Glomerular visceral epithelial cell (primary cell): ENCODE results near the gene NDUFB3.
"Not testable (repeated sequence)": the region's sequence is repeated elsewhere in the genome, so short reads cannot be mapped to it uniquely, and the experiment has no call there.

Experiments used
- DNase-seq: peaks from one replicate; pipeline ENCODE4 v3.0.0-alpha.2; 2016; ENCODE audit errors: extremely low spot score

Gene NDUFB3

DNA sequence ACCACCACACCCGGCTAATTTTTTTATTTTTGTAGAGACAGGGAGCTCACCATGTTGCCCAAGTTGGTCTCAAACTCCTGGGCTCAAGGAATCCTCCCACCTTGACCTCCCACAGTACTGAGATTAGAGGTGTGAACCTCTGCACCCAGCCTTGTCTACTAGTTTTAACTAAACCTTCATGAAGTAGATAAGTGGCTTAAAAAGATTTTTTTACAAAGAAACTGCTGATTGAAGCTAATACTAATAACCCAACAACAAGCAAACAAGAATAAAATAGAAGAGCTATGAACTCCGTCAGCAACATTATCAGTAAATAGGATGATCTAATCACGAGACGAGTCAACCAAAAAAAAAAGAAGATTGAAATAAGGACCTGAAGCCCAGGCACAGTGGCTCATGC lies 18.8 kb downstream of the NDUFB3 start:
- no peak for DNase-seq

DNA sequence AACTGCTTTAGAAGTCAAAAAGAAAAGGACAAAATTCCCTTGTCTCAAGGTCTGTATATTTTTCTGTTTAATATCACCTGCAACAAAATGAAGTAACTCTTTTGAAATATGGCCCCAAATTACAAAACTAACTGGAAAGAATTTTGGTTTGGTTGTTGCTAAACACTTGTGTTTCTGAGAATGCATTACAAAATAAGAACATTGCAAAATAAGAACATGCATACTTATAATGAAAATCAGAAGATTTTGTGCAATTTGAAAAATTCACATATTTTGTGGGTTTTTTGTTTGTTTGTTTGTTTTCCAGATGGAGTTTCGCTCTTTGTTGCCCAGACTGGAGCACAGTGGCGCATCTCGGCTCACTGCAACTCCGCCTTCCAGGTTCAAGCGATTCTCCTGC lies 21.8 kb downstream of the NDUFB3 start:
- DNase-seq = no peak

DNA sequence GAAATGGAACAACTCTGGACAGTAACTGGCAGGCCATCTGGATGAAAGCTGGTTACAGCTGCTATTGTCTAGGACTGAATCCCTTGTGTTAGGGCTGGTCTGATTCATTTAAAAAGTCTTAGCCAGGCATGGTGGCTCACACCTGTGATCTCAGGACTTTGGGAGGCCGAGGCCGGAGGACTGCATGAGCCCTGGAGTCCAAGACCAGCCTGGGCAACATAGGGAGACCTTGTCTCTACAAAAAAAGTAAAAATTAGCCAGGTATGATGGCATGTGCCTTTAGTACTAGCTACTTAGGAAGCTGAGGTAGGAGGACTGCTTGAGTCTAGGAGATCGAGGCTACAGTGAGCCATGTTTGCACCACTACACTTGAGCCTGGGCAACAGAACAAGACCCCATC lies 28.7 kb downstream of the NDUFB3 start:
- DNase-seq = no peak

DNA sequence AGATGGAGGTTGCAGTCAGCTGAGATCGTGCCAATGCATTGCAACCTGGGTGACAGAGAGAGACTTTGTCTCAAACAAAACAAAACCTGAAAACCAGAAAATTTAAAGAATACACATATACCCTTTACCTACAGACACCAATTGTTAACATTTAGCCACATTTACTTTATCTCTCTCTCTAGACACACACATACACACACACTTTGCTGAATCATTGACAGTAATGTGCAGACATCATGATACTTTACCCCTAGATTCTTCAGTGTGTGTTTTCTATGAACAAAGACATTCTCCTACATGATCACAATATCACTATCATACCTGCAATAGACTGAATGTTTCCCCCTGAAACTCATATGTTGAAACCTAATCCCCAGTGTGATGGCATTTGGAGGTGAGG lies 34.0 kb downstream of the NDUFB3 start:
- DNase-seq = no peak

DNA sequence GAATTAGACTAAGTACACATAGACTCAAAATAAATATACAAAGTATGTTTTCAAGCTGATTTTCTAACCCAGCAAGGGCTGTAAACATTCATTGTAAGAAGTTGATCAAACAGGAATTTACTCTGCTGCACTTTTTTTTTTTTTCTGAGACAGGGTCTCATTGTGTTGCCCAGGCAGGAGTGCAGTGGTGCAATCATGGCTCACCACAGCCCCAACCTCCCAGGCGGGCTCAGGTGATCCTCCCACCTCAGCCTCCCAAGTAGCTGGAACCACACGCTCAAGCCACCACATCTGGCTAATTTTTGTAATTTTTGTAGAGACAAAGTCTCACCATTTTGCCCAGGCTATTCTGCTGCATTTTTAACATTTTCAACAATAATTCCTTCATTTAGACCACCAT lies 35.8 kb downstream of the NDUFB3 start:
- no peak for DNase-seq

DNA sequence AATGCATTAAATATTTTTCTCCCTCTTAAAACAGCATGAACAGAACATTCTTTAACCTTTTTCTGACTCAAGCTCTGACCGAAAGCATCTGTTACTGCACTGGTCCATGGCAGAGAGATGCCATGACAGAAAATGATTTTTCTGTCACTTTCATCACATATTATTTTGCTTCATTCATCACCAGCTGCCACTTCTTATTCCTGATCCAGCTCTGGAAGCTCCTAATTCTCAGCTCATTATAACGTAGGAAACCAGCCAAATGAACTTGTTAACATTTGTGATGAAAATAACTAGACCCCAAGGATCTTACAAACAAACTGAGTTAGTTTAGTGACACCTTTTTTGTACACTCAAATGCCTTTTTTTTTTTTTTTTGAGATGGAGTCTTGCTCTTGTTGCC lies 36.5 kb downstream of the NDUFB3 start:
- DNase-seq = no peak

DNA sequence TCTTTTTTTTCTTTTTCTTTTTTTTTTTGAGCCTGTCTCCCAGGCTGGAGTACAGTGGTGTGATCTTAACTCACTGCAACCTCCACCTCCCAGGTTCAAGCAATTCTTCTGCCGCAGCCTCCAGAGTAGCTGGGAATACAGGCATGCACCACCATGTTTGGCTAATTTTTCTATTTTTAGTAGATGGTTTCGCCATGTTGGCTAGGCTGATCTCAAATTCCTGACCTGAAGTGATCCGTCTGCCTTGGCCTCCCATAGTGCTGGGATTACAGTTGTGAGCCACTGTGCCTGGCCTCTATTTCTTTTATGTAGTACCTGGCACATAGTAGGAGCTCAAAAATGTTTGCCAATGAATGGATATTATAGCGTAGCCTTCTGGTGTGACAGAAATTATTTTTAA lies 37.4 kb downstream of the NDUFB3 start:
- no peak for DNase-seq

DNA sequence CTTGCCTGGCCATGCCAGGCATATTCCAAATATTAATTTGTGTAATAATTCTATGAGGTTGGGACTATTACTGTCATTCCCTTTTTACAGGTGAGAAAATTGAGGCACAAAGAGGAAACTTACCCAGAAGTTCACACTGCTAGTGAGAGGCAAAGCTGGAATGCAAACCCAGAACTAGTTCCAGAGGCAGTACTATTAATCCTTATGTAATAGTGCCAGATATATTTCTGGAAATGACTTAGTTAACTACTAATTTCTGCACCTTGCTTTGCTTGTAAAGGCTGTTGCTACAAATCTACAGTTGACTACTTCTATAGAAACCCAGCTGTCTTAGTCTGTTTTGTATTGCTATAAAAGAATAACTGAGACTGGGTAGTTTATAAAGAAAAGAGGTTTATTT lies 38.8 kb downstream of the NDUFB3 start:
- no peak for DNase-seq

DNA sequence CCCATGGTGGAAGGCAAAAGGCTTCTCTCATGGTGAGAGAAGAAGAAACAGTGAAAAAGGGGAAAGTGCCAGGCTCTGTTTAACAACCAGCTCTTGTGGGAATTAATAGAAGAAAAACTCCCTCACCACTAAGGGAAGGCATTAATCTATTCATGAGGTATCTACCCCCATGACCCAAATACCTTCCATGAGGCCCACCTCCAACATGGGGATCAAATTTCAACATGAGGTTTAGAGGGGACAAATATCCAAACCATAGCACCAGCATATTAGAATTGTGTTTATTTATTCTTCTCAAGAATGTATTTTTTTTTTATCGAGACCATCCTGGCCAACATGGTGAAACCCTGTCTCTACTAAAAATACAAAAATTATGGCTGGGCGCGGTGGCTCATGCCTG lies 39.3 kb downstream of the NDUFB3 start:
- DNase-seq = no peak

DNA sequence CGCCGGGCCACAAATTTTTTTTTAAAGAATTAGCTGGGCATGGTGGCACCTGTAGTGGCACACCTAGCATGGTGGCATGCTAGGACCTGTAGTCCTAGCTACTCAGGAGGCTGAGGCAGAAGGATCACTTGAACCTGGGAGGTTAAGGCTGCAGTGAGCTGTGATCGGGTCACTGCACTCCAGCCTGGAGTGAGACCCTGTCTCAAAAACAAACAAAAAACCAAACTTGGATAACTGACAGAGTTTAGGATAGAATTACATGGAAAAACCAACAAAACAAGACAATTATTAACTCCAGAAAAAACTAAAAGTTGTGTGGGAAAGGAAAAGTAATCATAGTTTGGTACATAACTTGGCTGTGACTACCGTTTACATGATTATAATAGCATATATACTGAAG lies 42.5 kb downstream of the NDUFB3 start:
- no peak for DNase-seq

DNA sequence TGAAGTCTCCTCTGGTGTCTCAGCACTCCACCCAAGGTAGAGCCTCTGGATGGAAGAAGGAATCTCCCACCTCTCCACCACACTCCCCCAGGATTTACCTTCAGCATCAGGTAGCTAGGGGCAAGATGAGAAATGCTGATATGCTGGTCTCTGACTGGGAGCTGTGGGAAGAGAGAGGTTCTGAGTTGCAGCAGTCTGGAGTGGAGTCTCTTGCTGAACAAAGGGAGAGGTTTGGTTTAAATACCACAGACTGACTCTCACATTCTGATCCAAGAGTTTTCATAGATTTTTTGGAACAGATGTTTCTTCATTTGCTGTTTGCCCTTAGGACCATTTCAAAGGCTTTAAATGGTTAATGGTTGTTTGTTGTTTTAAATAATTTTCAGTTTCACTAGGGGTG lies 43.0 kb downstream of the NDUFB3 start:
- DNase-seq = no peak

DNA sequence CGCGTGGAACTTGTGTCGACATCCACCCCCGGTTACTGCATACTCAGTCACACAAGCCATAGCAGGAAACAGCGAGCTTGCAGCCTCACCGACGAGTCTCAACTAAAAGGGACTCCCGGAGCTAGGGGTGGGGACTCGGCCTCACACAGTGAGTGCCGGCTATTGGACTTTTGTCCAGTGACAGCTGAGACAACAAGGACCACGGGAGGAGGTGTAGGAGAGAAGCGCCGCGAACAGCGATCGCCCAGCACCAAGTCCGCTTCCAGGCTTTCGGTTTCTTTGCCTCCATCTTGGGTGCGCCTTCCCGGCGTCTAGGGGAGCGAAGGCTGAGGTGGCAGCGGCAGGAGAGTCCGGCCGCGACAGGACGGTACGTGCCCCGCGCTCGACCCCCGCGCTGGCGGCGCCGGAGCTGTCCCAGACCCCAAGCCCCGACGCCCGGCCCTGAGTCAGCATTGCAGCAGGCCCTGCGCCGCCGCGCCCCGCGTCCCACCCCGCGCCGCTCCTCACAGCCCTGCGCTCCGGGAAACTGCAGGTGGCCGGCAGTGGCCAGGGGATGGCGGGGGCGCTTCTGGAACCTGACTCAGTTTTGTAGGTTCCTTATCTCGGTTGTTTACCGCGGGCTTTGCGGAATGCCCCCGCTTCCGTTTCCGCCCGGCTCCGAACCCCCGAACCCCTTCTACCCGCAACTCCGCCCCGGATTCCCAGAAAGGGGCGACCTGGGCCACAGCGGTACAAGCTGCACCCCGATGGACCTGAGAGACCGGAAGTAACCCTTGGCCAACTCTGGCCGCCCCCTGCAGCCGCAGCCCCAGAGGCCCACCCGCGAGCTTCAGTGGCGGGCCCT lies 44.5 kb downstream of the NDUFB3 start, which contains the start of gene CFLAR:
Gene CFLAR, plus strand, starts transcription at position 50 of the 844 bp plus-strand sequence. CDS start 13,702 bp downstream, outside the sequence.
- peak; percentile 85 for DNase-seq

DNA sequence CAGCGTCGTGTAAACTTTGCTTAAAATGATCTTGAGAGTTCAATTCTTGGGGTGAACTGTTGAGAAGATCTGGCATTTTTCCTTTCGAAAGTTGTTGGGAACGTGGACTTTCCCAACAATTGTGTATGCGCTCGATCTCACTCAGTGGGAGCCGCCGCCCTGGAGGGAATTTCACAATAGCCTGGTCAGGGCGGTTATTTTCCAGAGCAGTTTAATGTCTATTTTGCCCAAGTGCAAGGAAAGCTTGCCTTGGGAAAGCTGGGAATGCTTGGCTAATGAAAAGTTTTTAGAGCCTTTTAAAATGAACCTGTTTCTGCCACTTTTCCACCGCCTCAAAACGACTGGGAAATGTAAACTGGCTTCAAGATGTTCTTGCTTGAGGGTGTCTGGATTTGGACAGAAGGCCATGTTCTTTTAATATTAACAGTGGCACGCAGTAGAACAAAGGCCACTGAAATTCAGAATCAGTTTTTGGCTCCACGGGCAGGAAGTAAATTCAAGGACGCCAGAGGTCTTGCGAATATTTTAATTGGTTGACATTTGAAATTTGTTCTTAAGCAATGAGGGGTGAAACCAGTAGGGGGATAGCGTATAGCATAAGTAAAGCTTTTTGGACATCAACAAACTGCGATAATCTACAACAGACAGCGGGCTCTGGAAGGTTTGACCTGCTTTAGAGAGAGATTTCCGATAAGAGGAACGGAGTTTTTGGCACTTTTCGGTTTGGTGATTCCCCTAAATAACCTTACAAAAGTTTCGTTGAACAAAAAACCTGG lies 45.3 kb downstream of the NDUFB3 start:
- DNase-seq = peak; percentile 82

DNA sequence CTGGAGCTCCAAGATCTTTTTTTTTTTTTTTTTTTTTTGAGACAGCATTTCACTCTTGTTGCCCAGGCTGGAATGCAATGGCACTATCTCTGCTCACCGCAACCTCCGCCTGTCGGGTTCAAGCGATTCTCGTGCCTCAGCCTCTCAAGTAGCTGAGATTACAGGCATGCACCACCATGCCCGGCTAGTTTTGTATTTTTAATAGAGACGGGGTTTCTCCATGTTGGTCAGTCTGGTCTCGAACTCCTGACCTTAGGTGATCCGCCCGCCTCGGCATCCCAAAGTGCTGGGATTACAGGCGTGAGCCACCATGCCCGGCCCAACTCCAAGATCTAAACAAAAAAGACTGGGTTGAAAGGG lies 45.9 kb downstream of the NDUFB3 start:
- not testable (repeated sequence) for DNase-seq

DNA sequence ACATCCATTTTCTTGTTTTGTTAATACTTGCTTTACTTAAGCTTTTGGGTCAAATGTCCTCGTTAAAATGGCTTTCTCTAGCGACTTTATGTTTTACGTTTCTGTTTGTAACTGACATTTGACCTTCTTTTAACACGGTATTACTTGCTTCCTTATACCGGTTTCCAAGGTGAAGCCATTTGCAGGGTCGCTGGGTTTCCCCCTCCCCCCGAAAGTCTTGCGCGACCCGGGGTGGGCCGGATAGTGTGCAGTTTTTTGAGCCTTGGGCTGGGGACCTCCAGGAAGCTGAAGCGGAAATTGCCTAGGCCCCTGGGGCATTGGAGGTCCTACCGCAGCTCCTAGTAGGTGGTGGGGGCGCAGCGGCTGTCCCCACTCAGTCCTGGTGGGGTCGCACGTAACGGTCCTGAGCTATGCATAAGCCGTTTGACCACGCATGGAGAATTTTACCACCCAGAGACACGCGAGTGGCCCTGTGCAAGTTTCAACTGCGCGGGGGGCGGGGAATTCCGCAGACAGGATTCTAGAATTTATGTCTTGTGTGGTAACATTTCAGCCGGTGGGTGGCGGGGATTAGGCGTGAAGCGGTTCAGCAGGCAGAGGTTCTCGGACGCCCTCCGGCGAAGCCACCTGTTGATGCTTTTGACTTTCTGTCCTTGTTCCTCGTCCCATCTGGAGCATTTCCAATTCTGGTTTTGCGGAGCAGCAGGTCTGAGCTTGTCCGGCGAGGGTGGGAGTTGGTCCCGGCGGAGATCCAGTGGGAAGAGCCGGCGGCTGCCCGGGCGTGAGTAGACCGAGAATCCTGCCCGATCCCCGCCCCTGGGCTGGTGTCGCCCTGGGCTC lies 46.5 kb downstream of the NDUFB3 start:
- peak; percentile 96 for DNase-seq

DNA sequence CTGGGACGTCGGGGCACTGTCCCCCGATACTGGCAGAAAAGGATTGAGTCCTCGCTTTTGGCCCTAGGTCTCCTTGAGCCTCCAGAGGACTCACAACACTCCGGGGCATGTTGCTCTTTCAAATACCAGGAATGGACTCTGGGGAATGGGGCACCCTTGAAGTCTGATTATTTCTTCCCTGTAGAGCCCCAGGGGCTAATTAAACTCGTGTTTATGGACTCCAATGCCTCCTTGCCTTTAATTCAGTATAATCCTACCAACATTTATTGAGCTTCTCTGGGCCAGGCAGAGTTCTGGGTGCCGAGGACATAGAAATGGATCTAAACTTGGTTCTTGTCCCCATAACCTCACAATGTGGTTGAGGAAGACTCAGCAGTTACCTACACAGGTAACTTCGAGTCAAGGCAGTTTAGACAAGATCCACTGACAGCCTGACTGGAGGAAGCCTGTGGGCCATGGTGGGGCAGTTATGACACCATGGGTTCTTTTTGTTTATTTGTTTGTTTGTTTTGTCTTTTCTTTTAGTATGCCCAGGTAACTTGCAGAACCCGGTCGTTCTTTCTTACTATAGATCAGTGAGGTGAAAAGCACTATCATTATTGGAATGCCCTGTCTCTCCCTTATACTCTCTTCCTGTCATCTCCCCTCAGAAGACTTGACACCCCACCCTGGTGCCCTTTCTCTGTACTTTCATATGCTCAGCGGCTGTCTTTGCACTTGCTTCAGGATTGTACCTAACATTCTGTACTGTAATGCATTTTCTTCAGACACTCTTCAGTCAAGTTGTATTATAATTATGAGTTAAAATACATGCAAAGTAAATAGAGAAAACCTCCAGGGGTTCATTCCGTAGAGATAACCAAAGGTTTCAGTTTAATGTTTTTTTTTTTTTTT lies 47.4 kb downstream of the NDUFB3 start:
- no peak for DNase-seq

DNA sequence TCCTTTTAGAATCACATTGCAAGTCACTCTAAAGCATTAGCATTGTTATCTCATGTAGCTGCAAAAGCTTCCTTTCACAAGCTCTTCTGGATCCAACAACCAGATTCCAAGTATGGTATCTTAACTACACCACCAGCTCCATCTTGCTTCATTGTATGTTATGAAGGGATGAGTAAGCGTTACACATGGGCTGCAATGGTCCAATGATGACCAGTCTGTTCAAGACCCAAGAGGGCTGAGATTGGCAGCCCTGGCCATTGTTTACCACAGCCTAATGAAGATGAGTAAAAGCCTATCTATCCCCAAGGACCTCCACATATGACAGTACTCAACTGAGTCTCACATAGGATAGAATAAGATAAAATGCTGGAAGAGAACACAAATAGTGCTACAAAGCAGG lies 50.5 kb downstream of the NDUFB3 start:
- no peak for DNase-seq

DNA sequence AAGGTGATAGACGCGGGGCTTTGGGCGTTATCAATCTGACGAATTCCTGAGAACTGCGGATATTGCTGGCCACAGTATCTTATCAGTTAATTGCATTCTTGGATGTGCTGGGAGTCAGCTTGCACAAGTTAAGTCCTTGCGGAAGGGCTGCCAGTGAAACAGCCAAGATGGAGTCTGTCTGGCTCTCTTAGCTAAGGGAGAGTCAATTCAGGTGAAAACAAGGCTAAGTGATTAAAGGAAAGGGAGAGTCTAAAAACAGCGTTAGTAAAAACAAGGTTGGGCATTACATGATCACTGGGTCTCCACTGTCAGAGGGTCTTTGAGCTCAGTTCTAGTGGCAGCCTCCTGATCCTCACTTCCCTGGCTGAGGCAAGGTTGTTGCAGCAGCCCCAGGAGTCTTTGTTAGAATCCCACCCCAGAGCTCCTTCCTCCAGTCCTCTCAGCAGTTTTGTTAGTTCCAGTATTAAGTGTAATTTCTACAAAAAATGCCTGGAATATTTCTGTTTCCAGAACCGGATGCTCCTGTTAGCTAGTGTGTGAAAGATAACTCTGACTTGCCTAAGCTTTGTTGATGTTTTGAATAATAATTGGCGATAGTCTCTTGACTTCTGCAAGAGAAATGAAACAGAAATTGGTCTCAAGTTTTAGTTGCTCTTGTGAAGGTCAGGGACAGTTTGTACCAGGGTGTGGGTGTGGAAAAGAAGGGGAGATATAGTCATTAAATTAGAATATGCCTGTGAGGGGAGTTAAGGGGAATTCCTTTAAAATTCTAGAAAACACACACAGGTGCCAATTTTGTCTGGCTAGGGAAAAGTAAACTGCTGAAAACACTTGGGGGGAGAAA lies 54.7 kb downstream of the NDUFB3 start:
- no peak for DNase-seq

DNA sequence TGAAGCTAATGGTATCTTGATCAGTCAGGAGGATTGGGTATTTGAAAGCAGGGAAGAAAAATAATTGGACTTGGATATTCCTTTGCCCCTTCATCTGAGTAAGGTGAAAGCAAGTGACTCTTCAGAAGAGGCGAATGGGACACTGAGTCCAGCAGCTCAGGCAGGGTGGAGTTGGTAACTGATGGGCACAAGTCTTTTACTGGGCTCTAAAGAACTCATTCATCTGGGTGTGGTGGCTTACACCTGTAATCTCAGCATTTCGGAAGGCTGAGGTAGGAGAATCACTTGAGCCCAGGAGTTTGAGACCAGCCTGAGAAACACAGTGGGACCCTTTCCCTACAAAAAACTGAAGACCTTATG lies 55.3 kb downstream of the NDUFB3 start:
- no peak for DNase-seq

DNA sequence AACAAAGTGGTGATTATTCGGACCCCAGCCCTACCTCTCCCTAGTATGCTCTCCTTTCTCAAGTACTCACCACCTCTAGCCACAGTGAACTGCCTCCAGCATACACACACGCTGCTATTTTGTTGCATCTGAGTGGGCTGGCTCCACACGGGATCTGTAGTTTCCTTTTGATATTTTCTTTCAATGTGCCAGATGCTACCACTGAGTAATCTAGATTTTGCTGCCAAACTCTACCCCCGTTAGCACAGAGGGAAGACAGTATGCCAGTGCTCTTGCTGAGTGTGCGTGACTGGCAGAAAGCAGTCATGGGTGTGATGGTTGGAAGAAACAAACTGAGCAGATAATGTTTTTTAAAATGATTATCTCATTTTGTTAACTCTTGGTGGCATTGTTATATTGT lies 55.8 kb downstream of the NDUFB3 start:
- peak; percentile 77 for DNase-seq
